Activated CD8-positive, alpha-beta memory T cell treated with anti-CD3 and anti-CD28 coated beads for 48 hours (primary cell): Measurements from ENCODE around the gene IGF1R.

Experiments
- DNase-seq, 3 experiments: peaks; one replicate each; pipeline ENCODE4 v3.0.0-alpha.2; 2020; ENCODE audit warnings: low read depth in 2 of 3, low spot score in 2 of 3

Gene IGF1R

DNA sequence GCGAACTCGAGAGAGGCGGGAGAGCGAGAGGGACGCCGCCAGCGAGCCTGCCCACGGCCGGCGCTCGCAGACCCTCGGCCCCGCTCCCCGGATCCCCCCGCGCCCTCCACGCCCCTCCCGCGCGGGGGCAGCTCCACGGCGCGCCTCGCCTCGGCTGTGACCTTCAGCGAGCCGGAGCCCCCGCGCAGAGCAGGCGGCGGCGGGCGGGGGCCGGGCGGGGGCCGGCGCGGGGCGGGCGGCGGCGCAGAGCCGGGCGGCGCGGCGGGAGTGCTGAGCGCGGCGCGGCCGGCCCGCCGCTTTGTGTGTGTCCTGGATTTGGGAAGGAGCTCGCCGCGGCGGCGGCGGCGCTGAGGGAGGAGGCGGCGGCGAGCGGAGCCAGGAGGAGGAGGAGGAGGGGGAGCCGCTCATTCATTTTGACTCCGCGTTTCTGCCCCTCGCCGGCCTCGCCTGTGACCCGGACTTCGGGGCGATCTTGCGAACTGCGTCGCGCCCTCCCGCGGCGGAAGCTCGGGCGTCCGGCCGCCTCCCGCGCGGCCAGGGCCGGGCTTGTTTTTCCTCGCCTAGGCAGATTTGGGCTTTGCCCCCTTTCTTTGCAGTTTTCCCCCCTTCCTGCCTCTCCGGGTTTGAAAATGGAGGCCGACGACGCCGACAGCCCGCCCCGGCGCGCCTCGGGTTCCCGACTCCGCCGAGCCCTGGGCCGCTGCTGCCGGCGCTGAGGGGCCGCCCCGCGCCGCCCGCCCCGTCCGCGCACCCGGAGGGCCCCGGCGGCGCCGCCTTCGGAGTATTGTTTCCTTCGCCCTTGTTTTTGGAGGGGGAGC, 524 bp downstream of the IGF1R start:
- peak in 1 of 3 experiments; percentile 15 for DNase-seq

DNA sequence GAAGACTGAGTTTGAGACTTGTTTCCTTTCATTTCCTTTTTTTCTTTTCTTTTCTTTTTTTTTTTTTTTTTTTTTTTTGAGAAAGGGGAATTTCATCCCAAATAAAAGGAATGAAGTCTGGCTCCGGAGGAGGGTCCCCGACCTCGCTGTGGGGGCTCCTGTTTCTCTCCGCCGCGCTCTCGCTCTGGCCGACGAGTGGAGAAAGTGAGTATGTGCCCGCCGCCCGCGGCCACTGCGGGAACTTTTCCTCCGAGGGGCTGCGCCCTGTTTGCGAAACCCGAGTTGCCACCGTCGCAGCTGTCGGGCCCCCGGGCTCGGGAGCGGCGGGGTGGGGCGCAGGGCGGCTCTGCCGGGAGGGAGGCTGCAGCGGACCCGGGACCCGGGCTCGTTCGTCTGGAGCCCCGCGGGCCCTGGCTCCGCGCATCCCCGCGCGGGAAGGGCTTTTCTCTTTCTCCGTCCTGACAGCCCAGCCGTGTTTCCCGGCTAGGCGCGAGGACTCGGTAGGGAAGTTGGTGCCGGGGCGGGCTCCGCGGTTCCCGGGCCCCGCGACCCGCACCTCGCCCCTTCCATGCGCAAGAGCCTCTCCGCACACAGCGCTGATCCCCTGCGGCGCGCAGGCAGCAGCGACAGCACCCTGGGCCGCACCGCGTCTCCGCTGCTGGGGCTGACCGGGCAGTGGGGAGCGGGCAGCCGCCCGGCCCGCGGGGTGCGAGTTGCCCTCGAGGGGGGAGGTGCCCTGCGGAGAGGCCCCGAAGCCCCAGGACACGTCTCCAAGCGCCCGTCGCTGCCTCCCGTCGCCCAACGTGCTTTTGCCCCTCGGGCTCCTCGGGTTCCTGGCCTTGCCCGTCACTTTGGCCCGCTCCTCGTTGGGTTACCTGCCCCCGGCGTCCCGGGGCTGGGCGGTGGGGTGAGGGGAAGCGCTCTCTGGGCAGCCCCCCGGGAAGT, 1.4 kb downstream of the IGF1R start:
- DNase-seq, result peak in 1 of 3 experiments; percentile 30

DNA sequence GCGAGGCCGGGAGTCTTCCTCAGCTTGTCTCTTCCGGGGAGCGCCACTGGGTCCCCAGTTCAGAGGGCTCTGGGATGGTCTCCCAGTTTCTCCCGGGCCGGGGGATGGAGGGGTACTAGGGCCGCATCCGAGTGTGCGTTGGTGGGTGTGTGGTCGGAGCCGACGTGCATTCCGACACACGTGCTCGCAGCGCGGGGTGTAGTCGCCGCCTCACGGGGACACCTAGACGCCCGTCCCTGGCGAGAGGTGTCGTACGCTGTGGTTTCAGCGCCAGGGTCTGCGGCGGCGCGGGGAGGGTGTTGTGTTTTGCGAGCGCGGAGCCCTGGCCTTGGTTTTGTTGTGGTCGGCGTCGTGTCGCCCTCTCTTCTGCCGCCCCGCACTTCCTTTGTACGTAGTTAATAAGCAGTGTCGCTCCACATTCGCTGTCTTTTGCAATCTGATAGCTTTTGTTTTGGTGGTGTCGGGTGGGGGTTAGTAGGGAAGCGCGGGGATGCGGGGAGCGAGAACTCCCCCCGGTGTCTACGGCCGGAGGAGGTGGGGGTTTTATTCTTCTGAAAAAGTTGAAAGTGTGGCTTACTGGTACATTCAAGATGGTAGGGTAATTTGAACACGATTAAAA, 2.2 kb downstream of the IGF1R start:
- DNase-seq, result peak in 1 of 3 experiments; percentile 13

DNA sequence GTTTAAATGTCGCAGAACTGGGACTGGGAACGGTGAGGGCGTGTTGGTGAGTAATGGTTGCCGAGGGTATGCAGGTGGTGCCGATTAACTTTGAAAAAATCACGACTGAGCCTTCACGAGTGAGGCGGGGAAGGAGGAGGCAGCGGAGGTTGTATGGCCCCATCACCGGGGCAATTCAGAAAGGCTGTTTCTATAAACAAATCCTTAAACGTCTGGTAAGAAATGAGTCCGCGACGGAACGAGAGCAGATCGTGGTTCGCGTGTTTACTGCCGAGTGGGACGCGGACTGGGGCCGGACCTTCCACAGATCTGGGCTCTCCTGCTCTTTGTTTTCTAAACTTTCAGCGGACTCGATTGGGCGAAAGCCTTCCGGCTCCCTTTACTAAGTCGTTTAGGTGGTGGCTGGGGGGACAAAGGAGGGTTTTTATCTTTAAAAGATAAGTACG, 2.7 kb downstream of the IGF1R start:
- DNase-seq, result no peak

GRCh38 chr15:98651581-98652220, 3.4 kb downstream of the IGF1R start:
- no peak for DNase-seq

GRCh38 chr15:98653686-98654085, 5.3 kb downstream of the IGF1R start:
- DNase-seq, result no peak

DNA sequence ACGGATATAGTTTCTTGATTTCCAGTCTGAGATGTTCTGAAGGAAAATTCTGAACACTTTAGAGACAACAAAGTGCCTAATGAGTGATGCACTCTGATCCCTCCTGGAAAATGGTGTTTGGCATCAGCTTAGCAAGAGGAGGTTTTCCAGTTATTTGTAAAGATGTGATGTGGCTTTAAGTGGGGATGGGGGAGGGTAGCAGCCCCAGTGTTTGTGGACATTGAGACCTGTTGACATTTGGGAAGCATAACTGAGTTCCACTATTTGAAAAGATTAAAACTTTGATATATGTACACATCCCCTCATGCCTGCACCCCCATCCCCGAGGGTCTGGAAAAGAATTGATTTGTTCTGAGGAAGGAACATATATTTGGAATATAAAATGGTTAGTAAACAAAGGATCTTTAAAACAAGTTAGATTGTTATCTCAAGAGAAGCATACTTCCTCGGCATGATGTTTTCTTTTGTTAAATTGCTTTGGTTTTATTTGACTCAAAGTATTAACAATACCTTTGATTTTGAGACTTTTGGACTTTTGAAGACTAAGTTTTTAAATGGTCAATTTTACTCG, 6.5 kb downstream of the IGF1R start:
- DNase-seq, result no peak

DNA sequence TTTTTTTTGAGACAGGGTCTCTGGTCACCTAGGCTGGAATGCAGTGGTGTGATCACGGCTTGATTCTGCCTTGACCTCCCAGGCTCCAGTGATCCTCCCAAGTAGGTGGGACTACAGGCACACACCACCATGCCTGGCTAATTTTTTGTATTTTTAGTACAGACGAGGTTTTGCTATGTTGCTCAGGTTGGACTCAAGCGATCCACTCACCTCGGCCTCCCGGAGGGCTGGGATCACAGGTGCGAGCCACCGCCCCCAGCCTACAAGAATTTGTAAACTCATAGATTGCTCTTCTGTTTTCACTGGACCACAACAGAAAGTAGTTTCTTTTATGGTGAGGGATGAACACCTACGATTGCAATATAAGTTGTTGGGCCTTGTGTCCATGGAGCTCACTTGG, 7.4 kb downstream of the IGF1R start:
- no peak for DNase-seq

- no peak for DNase-seq
Measured at GRCh38 chr15:98657721-98658120, 9.4 kb downstream of the IGF1R start.

- no peak for DNase-seq
Measured at GRCh38 chr15:98658831-98659699, 10.7 kb downstream of the IGF1R start.

GRCh38 chr15:98660055-98660454, 11.7 kb downstream of the IGF1R start:
- no peak for DNase-seq

DNA sequence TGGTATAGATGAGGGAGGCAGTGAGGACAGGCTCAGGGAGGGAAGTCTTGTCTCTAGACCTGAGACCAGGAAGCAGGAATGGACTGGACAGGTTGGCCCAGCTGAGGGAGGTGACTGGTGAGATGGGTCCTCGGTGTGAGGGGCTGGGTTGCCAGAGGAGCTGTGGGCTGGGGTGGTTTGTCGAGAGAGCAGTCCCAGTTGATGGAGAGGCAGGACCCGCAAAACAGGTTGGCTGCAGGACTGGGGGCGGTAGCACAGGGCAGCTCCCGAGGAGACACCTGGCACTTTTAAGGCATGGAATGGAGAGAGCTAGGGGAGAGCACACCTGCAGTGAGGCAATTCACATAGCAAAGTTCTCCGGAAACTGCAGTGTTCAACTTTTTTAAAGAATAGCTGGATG, 14.7 kb downstream of the IGF1R start:
- DNase-seq, result no peak

DNA sequence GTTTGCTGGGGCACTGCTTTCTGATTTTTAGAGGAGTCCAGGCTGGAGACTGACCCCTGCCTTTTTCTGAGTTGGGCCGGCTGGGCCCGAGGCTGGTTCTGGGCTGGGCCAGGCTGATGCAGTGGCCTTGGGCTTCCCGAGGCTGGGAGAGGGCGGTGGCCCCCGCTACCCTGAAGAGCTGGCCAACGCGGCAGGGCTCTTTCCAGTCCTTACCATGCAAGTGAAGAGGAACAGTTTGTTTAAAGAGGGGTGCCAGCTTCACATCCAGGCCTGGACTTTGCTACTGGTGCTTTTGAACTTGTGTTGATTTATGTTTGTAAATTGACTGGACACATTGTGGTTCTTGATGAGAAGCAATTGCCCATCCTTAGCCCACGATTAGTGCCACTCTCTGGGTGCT, 15.3 kb downstream of the IGF1R start:
- no peak for DNase-seq

DNA sequence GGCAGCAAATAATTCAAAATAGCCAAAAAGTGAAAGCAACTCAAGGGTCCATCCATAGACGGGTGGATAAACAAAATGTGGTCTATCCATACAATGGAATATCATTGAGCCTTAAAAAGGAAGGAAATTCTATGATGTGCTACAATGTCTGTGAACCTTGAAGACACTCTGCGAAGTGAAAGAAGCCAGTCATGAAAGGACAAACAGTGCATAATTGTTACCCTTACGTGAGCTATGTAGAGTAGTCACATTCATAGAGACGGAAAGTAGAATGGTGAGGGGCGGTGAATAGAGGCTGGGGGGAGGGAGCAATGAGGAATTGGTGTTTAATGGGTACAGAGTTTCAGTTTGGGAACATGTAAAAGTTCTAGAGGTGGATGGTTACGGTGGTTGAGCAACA, 18.1 kb downstream of the IGF1R start:
- DNase-seq, result no peak

DNA sequence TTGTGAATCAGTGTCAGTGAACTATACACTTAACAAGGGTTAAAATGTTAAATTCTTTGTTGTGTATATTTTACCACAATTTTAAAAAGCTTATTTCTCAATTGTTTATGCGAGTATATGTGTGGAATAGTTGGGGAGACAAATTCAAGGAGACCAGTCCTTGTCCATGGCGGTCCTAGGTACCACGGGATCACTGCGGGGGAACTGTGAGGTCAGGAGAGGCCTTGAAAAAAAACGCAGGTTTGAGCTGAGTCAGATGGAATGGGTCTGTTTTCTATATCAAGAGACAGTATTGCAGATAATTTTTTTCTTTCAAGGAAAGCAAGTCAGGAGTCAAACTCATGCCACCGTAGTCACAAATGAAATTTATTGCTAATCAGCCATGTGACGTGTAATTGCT, 18.5 kb downstream of the IGF1R start:
- no peak for DNase-seq

DNA sequence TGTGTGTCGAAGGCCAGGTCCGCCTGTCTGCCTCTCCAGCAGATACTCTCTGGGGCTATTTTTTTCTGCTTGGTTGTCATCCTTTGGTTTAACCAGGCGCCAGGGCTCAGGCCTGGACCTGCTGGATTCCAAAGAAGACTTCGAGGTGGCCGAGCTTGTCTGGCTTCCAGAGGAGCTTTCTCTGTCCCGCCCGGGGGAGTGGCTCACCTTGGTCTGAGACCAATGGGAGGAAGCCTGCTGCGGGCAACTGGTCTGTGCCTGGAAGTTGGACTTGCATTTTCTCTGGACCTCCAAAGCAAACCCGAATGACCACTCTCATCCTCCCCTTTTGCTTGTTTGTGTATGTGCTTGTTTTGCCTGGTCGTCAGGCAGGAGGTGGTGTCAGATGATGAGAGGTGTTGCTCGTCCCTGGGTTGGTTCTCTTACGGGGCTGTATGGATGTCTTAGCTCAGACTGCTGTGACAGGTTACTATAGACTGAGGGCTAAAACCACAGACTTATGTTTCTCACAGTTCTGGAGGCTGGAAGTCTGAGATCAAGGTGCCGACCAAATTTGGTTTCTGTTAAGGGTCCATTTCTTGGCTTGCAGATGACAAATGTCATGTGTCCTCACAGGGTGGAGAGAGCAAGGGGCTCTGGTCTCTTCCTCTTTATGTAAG, 19.3 kb downstream of the IGF1R start:
- no peak for DNase-seq

GRCh38 chr15:98668566-98669308, 20.4 kb downstream of the IGF1R start:
- DNase-seq, result no peak

DNA sequence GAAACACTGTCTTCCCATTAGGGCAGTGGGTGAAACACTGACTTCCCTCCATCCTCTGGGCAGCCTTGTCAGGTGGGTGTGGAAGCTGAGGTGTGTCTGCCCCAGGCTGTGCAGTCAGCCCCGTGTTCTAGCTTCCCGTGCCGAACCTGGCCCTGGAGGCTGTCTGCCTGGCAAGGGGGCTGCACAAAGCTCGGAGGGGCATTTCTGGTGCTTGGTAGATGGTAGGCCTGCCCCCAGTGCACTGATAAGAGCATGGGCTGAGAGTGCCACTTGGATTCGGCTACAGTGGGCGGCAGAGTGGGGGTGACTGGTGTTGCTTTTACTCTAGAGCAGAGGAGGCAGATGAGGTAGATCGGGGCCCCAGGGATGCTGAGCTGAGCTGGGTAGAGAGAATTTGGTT, 21.3 kb downstream of the IGF1R start:
- DNase-seq, result no peak
